Right lobe of liver (tissue), 6 donors: ENCODE measurements around the gene ZNF430. TPM values are rescaled to one million over a fixed set of nuclear protein-coding genes. Genes with fewer than 3 reads are reported as not detected.

ENCODE experiments used
- ATAC-seq, 4 donors: fragments of 200-7000 bp; cut with Tn5 transposase; one replicate each; pipeline ENCODE4 v1.9.1; 2020; ENCODE audit warnings: mild to moderate bottlenecking in 4 of 4, moderate library complexity in 4 of 4
- DNase-seq, 3 donors: peaks; one replicate each; pipeline ENCODE4 v3.0.0-alpha.2; 2020
- H3K27ac ChIP-seq, 3 donors: fragments of 200-600 bp; one replicate each; pipeline ENCODE4 v1.8.0; 2022
- H3K27me3 ChIP-seq, 2 donors: fragments of 200-600 bp; one replicate each; pipeline ENCODE4 v1.8.0; 2022
- H3K36me3 ChIP-seq, 4 donors: fragments of 200-600 bp; sonication (generic) in 1 of 4; one replicate each; pipeline versions ENCODE4 v1.5.1 to v1.8.0; 2017 to 2022; ENCODE audit warnings: control low read depth in 1 of 4
- H3K4me1 ChIP-seq, 4 donors: fragments of 200-600 bp; sonication (generic) in 1 of 4; one replicate each; pipeline versions ENCODE4 v1.5.1 to v1.8.0; 2017 to 2022; ENCODE audit warnings: control low read depth in 1 of 4
- H3K4me3 ChIP-seq, 3 donors: fragments of 200-600 bp; one replicate each; pipeline ENCODE4 v1.8.0; 2022
- H3K9me3 ChIP-seq, 4 donors: fragments of 200-600 bp; sonication (generic) in 1 of 4; one replicate each; pipeline versions ENCODE4 v1.5.1 to v1.8.0; 2017 to 2022; ENCODE audit warnings: control low read depth in 1 of 4
- POLR2A ChIP-seq: fragments of 450-650 bp; IDR thresholded peaks from one replicate; pipeline ENCODE4 v1.6.1; 2017; ENCODE audit warnings: antibody characterized with exemption, mild to moderate bottlenecking
- WGBS: methylation state at CpG from one replicate; pipeline ENCODE4 v1.1.6; 2018; ENCODE audit warnings: low coverage, low lambda C conversion rate; ENCODE audit not compliant: insufficient coverage; ENCODE audit errors: missing lambda C conversion rate; 5-methylcytosine and 5-hydroxymethylcytosine counted together
- intact Hi-C, 2 donors: fragments of 100-400 bp; cut with DNase I; formaldehyde crosslinking; loops; one replicate each; pipeline versions ENCODE4 v1.11.2 to v1.14.1; 2022
- total RNA-seq, 6 experiments: library from RNA; depleted of rRNA in 2 of 6; stranded (reverse); fragments of >200 nt in 2 of 6; fragmentation: NEBNext Ultra II Directional in 3 of 6; extraction: Animal tissue kit (Norgen Biotek cat#: 25700) in 3 of 6; gene quantifications; one replicate each; pipeline versions ENCODE4 v1.1.0 to v1.2.4, GENCODE V29; 2016 to 2023
- TF ChIP-seq, protein P1 (sequence below), 4 donors: fragments of 200-600 bp in 3 of 4; fragments of 450-650 bp in 1 of 4; IDR thresholded peaks; one replicate each; pipeline versions ENCODE4 v1.5.1 to v1.8.0; 2016 to 2022; ENCODE audit warnings: antibody characterized with exemption in 4 of 4, mild to moderate bottlenecking in 2 of 4
- donor health status: DM: no; HTN: yes; CAD: no.
- donor health status: DM: no; HTN: no; CAD: no.
- donor health status: DM: no; HTN: no; CAD: no.
- donor health status: DM: no; HTN: yes; CAD: no.
- donor health status: DM: no; HTN: yes; CAD: no.

Gene ZNF430
- total RNA-seq, 6 experiments from 2014 or later, result 0.44 to 2.2 (median 1.2) TPM

DNA sequence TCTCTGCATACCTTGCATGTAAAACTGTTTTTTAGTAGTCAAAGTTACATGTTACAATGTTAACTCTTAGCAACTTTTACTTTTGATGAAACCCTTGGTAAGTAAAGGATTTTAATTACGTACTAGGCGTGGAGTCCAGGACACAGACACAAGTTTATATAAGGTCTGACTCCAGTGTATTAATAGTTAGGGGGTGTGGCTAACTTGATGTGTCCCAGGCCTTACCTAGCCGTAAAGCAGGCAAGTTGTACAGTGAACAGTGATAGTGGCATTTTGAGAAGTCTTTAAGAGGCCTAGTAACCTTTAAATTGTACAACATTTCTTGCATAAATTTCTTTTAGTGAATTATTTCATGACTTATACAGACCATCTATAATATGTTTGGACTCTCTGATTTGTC is 67.4 kb downstream of the ZNF430 start:
- Histone ChIP-seq H3K27ac (no peak overlapping the region), H3K27me3 (no peaks in the 10 kb centered on the region), H3K4me3 (no peak overlapping the region), H3K4me1 (no peaks in the 10 kb centered on the region), H3K36me3 (no peaks in the 10 kb centered on the region), H3K9me3 (no peaks in the 10 kb centered on the region)
- no peak for TF ChIP-seq POLR2A
- TF ChIP-seq, protein P1, sequence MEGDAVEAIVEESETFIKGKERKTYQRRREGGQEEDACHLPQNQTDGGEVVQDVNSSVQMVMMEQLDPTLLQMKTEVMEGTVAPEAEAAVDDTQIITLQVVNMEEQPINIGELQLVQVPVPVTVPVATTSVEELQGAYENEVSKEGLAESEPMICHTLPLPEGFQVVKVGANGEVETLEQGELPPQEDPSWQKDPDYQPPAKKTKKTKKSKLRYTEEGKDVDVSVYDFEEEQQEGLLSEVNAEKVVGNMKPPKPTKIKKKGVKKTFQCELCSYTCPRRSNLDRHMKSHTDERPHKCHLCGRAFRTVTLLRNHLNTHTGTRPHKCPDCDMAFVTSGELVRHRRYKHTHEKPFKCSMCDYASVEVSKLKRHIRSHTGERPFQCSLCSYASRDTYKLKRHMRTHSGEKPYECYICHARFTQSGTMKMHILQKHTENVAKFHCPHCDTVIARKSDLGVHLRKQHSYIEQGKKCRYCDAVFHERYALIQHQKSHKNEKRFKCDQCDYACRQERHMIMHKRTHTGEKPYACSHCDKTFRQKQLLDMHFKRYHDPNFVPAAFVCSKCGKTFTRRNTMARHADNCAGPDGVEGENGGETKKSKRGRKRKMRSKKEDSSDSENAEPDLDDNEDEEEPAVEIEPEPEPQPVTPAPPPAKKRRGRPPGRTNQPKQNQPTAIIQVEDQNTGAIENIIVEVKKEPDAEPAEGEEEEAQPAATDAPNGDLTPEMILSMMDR (IDR thresholded peaks at IDR 0.05), result no peak
- WGBS, result 62% methylated on average over 3 of the region's 3 CpGs
- ATAC-seq (no peak), DNase-seq (no peak)
- intact Hi-C loops, result no loop called here

DNA sequence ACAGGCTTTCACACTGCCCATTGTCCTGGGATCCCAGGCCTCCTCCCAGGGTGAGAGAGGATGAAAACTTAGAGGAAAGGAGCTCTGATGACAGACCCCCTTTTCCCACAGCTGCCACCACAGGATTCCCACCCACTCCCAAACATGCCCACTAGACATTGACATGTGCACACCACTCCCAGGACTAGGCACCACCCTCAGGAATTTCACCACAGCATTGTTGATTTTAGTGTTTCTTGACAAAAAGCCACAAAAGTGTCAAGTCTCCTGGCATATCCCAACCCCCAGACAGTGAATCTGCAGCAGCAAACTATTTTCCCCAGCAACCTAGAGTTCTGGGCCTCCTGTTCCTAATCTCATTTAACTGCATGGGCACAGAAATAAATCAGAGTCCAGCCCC is 71.7 kb downstream of the ZNF430 start:
- no peak for TF ChIP-seq POLR2A
- TF ChIP-seq, protein P1 (IDR thresholded peaks at IDR 0.05), result no peak
- Histone ChIP-seq H3K4me3 (no peak overlapping the region), H3K4me1 (no peaks in the 10 kb centered on the region), H3K9me3 (no peaks in the 10 kb centered on the region), H3K27ac (no peak overlapping the region), H3K27me3 (no peaks in the 10 kb centered on the region), H3K36me3 (no peaks in the 10 kb centered on the region)
- no peak for ATAC-seq
- intact Hi-C loops, result no loop called here
- no peak for DNase-seq

DNA sequence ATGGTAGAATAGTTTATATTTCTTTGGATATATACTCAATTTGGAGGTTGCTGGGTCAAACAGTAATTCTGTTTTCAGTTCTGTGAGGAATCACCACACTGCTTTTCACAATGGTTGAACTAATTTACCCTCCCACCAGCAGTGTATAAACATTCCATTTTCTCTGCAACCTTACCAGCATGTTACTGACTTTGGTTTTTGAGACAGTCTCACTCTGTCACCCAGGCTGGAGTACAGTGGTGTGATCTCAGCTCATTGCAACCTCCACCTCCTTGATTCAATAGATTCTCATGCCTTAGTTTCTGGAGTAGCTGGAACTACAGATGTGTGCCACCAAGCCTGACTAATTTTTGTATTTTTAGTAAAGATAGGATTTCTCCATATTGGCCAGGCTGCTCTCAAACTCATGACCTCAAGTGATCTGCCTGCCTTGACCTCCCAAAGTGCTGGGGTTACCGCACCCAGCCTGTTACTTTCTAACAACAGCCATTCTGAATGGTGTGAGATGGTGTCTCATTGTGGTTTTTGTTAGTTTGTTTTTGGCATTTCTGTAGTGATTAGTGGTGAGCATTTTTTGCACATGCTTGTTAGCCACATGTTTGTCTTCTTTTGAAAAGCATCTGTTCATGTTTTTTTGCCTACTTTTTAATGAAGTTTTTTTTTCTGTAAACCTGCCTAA is 74.0 kb downstream of the ZNF430 start:
- no peak for DNase-seq
- 79% methylated on average over 1 of the region's 1 CpG for WGBS
- no peak overlapping the region for H3K4me3 ChIP-seq
- TF ChIP-seq, protein P1 (IDR thresholded peaks at IDR 0.05), result no peak
- no peak for TF ChIP-seq POLR2A
- H3K27ac ChIP-seq, result no peak overlapping the region
- no peaks in the 10 kb centered on the region for H3K36me3 ChIP-seq
- no peaks in the 10 kb centered on the region for H3K27me3 ChIP-seq
- H3K9me3 ChIP-seq, result no peaks in the 10 kb centered on the region
- no peak for ATAC-seq
- intact Hi-C loops, result no loop called here
- no peaks in the 10 kb centered on the region for H3K4me1 ChIP-seq

DNA sequence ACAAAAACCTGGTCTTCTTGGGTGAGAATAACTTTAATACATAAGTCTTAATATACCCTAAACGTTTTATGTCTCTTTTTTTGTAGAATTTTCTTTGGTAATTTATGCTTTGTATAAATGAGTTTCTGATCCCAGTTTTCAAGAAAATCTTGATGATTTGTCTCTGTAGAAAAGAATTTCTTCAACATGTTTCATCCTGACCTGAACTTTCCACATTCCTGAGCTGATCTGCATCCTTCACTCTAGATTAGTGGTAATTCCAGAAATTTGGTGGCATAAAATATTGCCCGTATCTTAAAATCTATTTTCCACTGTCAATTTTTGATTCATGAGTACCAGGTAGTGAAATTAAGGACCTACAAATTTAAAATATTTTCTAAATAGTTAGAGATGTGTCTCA is 77.8 kb downstream of the ZNF430 start:
- Histone ChIP-seq H3K4me1 (no peaks in the 10 kb centered on the region), H3K36me3 (no peaks in the 10 kb centered on the region), H3K9me3 (no peaks in the 10 kb centered on the region), H3K27me3 (no peaks in the 10 kb centered on the region), H3K27ac (no peak overlapping the region), H3K4me3 (no peak overlapping the region)
- intact Hi-C loops, result no loop called here
- no peak for DNase-seq
- ATAC-seq, result no peak
- TF ChIP-seq, protein P1 (IDR thresholded peaks at IDR 0.05), result no peak
- no peak for TF ChIP-seq POLR2A
- 60% methylated on average over 2 of the region's 2 CpGs for WGBS
